Heart left ventricle (tissue), 13 donors: ENCODE data around the gene MYO18B.

Experiments used
- CTCF ChIP-seq, 12 donors: fragments of 200-600 bp; sonication (generic) in 4 of 12; IDR thresholded peaks; one replicate each; pipeline versions ENCODE4 v1.5.0 to v1.8.0; 2018 to 2022; ENCODE audit warnings: antibody characterized with exemption in 12 of 12, mild to moderate bottlenecking in 5 of 12
- POLR2A ChIP-seq, 2 donors: fragments of 450-650 bp; IDR thresholded peaks; one replicate each; pipeline ENCODE4 v1.6.1; 2017; ENCODE audit warnings: antibody characterized with exemption in 2 of 2, mild to moderate bottlenecking in 2 of 2, moderate library complexity in 2 of 2
- donor health status: ischemic (EF 13 %, LVEDD 7.1; RV severe dilation, severe dysfunction).
- donor health status: DM: no; HTN: yes; CAD: no.
- donor health status: DM: no; HTN: no; CAD: no.
- donor health status: ischemic (EF 25% LVEDD 6.9; RV normal size, moderate dysfunction).
- donor health status: ischemic (EF 25% LVEDD 5.7; RV mildly dilated, moderate dysfunction).
- donor health status: ischemic (EF 35%, LVEDD 5.7; RV mildly dilated, moderate dysfunction).
- donor health status: nonischemic (EF 11% LVEDD 7.7; RV severe dilation, severe dysfunction).
- donor health status: DM: yes; HTN: yes; CAD: no.
- donor health status: PGD.
- donor health status: ischemic (EF 29% LVEDD 5.4; RV normal size, mild dysfunction).
- donor health status: nonischemic (EF 23%, LVEDD 6.1; RV moderate dilation, normal function).

- TF ChIP-seq CTCF (IDR thresholded peaks at IDR 0.05): no peak
- TF ChIP-seq POLR2A (IDR thresholded peaks at IDR 0.05): no peak
Observed at GRCh38 chr22:25752615-25753214, 10.7 kb downstream of the MYO18B start.
